GM21825 (cell line): Measurements from ENCODE around the gene LGALS3BP.
"Not testable (repeated sequence)": the region's sequence is repeated elsewhere in the genome, so short reads cannot be mapped to it uniquely, and the experiment has no call there.

Experiments used
- ATAC-seq: cut with Tn5 transposase; IDR thresholded peaks from one replicate; pipeline ENCODE4 v1.9.1; 2021; ENCODE audit warnings: mild to moderate bottlenecking, moderate library complexity; ENCODE audit not compliant: unreplicated experiment

Gene LGALS3BP, protein sequence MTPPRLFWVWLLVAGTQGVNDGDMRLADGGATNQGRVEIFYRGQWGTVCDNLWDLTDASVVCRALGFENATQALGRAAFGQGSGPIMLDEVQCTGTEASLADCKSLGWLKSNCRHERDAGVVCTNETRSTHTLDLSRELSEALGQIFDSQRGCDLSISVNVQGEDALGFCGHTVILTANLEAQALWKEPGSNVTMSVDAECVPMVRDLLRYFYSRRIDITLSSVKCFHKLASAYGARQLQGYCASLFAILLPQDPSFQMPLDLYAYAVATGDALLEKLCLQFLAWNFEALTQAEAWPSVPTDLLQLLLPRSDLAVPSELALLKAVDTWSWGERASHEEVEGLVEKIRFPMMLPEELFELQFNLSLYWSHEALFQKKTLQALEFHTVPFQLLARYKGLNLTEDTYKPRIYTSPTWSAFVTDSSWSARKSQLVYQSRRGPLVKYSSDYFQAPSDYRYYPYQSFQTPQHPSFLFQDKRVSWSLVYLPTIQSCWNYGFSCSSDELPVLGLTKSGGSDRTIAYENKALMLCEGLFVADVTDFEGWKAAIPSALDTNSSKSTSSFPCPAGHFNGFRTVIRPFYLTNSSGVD

DNA sequence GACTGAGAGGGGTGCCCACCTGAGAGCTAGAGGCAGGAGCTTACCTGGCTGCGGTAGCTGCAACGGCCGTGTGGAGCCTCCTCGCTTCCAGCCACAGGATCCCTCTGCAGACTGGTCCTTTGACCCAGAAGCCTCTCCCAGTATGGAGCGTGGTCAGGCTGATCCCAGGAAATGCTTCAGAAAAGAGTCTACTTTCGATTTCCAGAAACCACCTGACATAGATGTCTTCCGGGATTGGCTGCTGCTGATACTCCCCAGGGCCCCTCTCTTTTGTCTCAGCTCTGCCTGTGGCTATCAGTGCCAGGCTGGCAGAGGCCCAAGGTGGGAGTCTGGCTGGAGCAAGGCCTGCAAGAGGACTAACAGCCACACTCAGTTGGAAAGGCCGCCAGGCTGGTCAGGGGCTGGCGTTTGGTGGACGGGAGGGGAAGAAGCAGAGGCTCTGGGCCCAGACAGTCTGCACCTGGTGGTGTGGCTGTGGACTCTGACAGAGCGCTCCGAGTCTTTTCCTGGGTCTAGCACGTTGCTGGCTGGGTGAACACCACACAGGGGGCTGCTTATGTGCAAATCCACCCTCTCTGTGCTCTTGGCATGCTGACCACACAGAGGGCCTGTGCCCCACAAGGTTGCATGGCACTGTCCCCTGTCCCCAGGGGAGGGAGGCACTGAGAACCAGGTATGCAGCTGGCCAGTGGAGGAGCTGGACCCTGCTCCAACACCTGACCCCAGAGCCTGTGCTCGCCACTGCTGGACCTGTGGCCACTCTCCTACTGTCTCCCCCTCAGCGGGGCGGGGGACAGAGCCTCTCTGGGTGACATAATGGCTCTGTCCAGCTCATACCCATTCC, at the start of gene LGALS3BP:
Gene LGALS3BP (minus strand): TSS at position 144 of the 844 bp plus-strand sequence. CDS start 2,732 bp downstream, outside the sequence.
- ATAC-seq: no peak

DNA sequence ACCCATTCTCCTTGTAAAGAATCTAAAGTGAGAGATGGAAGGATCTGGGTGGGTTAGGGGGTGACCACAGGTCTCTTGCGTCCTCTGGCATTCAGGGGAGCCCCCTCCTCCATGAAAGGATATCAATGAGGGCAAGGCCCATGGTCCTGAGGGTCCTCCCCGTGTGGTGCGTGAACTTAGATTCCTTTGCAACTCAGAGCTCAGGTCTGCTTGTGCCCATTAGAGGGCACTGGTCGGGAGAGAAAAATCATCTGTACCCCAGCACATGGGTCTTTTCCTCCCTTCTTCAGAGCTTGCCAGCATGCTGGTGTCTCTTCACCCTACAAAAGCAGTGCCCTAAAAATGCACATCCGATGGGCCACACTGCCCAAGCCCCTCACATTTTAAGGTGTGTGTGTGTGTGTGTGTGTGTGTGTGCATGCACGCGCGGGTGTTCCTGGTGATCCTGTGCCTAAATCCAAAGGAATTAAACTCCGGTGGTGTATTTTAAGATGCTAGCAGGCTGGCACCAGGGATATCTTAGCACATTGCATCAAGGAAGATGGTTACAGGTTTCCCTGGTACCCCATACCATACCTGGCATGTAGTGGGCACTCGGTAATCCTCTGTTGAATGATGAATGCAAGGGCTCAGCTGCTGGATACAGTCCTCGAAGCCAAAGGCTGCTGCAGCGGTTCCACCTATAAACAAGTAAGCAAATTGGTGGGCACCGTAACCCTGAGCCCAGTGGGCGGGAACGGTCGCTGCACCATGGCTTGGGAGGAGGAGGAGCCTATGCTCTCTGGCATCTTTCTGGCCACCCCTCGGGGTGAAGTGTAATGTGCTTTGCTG, 49.0 kb upstream of the LGALS3BP start:
- no peak for ATAC-seq

DNA sequence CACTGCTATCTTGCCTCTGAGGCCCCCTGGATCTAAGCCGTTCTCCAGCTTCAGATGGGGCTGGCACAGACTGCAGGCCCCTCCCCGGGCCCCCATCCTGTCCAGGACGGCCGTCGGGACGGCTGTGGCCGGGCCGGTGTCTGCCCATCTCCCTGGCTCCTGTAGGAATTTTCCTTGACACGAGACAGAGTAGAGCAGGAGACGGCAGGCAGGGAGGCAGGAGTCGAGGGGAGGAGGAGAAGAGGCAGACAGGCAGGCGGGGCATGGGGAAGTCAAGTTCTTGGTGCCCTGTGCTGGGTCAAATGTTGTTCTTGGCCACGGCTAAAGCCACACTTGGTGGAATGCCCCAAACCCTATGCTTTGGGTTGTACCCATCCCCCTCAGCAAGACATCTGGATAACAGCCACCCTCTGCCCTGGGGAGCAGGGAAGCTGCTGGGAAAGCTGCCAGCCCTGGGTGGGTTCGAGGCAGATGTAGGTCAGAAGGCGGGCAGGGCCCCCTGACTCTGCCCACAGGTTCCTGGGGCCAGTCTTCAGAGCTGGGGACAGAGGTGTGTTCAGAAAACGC, 48.3 kb upstream of the LGALS3BP start:
- no peak for ATAC-seq

DNA sequence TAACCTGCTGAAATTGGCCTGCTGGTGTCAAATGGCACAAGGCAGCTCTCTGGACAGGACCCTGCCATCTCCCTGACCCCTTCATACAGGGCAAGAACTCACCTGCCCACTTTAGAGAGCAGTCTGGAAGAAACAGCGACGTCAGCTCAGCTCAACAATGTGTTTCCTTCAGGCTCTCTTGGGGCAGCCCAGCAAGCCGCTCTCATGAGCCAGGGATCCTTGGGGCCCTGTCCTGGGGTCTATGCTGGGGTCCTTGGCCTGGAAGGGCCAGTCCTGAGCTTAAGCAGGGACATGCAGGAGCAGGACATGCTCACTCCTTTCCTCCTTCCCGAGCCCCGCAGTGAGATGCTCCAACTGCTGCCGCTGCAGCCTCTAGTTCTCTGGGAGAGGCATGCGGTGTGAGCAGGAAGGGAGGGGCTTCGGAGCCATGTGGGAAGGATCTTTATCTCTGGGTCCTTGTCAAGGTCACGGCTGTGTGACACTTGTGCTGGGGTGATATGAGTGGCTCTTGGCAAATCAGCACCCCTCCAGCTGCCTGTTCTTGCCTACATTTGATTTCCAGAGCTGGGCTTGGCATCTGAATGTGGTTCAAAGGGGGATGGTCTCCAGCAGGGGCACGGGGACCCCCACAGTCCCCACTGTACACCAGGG, 47.7 kb upstream of the LGALS3BP start:
- no peak for ATAC-seq

DNA sequence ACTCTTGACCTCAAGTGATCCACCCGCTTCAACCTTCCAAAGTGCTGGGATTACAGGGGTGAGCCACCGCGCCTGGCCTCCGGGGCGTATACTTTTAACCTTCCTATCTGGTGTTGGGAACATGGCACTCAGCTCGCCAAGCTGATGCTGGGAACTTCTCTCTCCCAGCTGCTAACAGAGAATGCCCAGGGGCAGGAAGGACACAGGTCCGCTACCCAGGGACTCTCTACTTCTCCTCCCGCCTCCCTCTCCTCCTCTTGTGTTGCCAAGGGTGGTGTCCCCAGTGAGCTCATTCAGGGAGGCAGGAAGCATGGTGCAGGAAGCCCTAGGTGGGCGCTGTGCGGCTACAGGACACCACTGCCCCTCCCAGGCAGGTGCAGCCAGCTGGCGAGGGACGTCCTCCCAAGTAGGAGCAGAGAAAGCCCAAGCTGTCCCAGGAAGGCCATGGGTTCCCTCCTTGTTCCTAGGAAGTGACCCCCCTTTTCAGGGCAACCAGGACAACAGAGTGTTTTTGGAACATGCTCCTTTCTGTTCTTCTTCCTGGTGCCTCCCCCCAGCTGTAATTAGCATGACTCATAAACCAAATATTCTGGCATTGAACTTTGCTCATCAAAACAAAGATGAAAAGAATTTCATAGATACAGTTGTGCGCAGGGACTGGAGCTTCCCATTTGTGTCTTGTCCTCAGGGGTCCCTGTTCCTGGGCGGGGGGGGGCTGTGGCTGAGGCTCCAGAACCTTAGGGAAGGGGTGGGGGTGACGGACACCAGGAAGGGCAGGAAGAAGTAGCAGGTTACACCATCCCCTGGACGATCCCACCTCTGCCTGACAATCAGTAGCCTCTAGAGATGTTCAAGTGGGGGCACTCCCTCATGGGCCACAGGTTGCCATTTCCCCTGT, 46.9 kb upstream of the LGALS3BP start:
- ATAC-seq: no peak

DNA sequence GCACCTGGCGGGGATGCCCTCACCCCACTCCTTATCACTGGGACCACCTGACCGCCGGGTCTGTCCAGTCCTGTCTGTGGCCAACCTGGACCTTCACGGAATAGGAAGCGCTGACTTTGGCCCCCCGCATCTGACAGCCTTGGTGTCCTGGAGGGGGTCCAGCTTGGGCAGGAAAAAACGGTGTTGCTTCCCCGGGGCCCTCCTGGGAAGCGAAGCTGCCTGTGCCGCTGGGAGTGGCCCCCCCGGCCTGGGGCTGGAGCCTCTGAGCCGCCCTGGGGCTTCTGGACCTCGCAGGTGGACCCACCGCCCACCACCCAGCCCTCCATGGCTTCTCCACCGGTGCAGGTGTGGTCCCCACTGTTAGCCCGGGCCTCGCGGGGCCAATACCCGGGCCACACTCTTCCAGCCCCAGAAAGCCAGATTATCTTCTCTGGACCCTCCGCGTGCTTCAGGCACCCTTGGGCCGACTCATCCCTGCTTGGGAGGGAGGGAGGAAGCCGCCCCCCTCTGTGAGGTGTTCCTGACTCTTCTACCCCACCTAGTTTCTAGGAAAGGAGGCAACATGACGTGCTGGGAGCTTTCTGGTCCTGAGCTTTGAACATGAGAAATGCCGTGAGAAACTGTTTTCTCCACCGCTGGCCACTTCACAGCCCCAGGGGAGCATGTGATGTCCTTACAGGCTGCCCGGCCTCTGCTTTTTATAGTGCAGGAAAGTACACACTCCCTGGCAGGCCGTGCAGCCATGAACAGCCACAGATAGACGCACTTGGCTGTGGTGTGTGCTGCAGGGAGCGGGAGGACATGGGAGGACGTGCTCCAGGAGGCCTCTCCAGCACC, 45.4 kb upstream of the LGALS3BP start:
- ATAC-seq: no peak

DNA sequence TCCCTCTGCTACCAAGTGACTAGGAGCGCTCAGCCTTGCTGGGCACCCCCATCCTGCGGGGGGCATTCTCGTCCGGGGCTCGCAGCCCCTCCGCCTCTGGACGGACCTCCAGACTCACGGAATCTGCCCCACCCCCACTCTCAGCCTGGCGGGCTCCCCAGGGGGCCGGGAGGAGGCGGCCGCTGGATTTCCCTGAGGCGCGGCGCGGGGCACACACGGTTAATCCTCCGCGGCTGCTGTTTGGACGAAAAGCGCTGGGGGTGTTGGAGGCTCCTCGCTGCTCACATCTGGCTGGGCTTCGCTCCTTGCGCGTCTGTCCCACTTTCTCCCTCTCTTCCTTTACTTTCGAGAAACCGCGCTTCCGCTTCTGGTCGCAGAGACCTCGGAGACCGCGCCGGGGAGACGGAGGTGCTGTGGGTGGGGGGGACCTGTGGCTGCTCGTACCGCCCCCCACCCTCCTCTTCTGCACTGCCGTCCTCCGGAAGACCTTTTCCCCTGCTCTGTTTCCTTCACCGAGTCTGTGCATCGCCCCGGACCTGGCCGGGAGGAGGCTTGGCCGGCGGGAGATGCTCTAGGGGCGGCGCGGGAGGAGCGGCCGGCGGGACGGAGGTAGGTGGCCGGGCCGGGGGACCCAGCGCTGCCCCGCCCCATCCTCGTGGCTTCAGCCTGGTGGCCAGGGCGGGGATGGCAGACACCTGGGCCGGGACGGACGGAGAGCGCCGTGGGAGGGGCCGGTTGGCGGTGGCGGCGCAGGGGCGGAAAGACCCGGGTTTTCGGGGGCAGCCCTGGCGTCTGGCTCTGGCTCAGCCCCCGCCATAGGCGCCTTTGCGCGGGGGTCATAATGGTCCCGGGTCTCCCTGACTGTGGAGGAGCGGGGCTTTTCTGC, 44.4 kb upstream of the LGALS3BP start, which contains the start of gene C1QTNF1:
Gene C1QTNF1 (plus strand): TSS at position 284 of the 886 bp plus-strand sequence. CDS start 19,800 bp downstream, outside the sequence.
- ATAC-seq: no peak

DNA sequence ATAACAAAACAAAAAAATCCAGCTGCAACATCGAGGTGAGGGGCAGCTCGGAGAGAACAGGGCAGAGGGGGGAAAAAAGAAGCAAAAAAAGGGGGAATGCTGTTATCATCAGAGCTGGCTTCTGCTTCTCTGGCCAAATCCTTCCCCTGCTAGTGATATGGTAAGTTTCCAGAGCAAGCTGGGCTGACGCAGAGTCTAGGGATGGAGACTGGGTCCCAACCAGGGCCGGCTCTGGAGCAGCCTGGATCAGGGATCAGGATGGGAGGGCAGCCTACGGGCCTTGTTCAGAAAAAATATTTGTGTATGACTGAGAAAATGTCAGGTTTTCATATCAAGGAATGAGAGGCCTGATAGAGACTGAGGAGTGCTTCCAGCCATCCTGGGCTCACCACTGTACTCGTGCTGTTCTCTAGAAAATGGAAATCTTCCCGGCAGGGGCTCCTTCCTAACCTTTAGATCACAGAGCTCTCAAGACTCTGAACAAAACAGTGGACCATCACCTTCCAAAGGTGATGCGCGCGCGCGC, 43.5 kb upstream of the LGALS3BP start:
- ATAC-seq: no peak

DNA sequence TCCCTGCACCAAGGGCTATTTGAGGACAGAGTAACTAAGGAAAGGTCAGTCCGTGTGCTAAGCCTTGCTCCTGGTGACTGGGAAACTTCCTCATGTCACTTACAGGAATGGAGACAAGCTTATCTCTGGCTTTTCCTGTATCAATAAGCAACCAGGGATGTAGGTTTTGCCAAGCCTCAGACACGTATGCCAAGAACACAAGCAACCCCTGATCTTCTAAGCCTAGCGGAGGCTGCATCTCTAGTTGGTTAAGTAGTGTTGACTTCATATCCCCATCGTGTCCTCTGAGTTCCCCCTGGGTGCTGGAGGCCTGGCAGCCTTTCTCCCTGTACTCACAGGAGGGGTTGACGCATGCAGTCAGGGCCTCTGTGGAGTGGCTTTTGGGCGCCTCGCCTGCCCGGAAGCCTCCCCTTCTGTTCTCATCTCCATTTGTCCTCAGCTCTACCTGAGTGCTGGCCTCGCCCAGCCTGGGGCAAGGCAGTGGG, 42.8 kb upstream of the LGALS3BP start:
- ATAC-seq: no peak

DNA sequence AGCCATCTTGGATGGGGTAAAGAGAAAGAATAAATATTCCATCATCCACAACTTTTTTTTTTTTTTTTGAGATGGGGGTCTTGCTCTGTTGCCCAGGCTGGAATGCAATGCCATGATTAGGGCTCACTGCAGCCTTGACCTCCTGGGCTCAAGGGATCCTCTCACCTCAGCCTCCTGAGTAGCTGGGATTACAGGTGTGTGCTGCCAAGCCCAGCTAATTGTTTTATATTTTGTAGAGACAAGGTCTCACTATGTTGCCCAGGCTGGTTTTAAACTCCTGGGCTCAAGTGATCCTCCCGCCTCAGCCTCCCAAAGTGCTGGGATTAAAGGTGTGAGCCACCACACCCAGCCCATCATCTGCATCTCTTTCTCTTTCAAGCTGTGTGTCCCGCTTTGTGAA, 42.2 kb upstream of the LGALS3BP start:
- not testable (repeated sequence) for ATAC-seq

DNA sequence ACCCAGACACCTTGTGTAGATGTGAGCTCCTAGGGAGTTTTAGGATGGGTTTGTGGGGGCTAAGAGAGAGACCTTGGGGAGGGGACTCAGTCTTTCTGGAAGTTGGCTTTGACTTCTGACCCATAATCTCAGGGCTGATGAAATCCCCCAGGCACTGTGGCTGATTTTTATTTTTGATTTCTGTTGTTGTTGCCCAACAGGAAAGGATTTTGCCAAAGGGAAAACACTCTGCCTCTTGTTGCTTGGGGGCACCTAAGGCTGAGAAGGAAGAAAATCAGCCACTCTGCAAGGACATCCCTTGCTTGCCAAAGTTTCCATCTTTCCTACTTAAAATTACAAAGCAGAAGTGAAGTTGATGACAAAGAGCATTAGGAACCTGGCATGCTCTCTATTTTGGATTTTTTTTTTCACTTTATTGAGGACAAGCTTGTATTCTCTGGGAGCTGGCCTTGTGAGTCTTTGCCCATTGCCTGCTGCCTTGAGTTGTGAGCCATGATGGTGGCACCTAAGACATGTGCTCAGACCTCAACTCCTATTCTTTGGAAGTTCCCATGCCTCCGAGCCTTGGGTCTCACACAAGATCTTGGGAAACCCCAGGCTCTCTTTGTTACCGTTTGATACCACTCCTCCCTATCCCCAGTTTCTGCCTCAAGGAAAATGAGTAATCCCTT, 41.0 kb upstream of the LGALS3BP start:
- ATAC-seq: no peak

DNA sequence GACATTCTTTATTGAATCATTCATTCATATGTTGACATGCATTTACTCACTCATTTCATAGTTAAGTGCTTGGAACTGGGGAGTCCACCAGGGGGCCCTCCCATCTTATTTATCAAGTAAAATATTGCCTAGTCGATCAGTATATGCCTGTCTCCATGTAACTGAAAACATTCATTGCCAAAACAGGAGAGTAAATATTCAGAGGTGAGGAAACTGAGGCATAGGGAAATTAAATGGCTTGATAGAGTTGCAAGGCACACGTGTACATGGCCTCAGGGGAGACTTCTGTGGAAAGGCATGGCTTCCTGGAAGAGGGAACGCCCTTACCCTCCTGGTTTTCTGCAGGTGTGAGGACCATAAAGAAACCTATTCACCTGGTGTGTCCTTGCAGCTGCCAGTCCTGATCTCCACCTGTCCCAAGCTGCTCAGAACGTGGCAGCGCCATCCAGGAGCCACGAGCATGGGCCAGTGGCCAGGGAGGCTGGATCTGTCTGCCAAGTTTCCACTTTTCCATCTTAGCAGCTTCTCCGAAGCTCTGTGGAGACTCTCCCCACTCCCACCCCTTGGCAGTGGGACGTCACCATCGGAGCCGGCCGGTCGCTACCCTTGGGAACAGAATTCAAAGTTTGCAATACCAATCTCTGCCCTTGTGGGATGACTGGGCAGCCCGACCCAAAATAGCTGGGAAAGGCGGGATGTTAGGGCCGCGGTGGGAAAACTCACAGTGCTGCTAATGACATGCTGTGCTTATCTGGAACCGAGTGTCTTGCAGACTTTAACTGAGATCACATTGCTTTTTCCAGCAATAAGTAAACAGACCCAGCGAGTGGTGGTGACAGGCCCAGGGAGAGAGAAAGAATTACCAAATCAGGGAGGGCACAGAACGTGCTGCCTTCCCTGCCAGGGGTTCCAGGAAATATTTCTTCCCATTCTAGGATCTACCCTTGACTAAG, 40.2 kb upstream of the LGALS3BP start:
- no peak for ATAC-seq

DNA sequence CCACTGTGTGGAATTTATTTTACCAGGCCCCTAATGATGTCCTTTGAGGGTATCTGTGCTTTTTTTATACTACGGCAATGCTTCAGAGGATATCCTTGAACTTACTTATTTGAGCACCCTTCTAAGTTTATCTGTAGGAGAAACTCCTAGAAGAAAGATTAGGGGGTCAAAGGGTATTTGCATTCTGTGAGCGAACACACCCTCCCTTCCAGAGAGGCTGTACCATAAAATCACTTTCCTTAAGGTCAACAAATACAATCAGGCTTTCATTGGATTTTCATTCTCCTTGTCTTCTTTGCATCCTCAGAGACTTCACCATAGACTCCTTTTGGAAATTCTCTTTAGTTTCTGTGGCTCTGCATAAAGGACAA, 39.5 kb upstream of the LGALS3BP start:
- no peak for ATAC-seq

DNA sequence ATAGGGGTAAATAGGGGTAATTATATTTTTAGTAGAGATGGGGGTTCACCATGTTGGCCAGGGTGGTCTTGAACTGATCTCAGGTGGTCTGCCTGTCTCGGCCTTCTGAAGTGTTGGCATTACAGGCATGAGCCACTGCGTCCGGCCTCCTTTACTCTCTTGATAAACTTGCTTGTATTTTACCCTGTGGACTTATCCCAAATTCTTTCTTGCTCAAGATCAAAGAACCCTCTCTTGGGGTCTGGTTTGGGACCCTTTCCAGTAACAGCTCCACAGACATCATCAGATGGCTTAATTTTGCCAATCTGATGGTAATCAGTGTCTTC, 38.6 kb upstream of the LGALS3BP start:
- ATAC-seq: no peak
